HepG2 (cell line): ENCODE measurements around the gene UNC119B. TPM values are rescaled to one million over a fixed set of nuclear protein-coding genes. Genes with fewer than 3 reads are reported as not detected.

Experiments used
- AHR ChIP-seq: IDR thresholded peaks from 2 replicates; pipeline ENCODE4 v1.6.1; 2018; ENCODE audit warnings: missing genetic modification reagents, missing compliant biosample characterization
- ARID4A ChIP-seq: sonication (generic); formaldehyde crosslinking; IDR thresholded peaks from 2 replicates; pipeline ENCODE4 v1.5.0; 2020; ENCODE audit warnings: mild to moderate bottlenecking, missing genetic modification reagents, borderline replicate concordance
- ARNT2 ChIP-seq: sonication (generic); formaldehyde crosslinking; IDR thresholded peaks from 2 replicates; pipeline ENCODE4 v1.8.0; 2022; ENCODE audit warnings: mild to moderate bottlenecking, low read depth, missing genetic modification reagents, moderate library complexity
- ATF2 ChIP-seq: sonication (generic); formaldehyde crosslinking; IDR thresholded peaks from 2 replicates; pipeline ENCODE4 v1.4.0; 2020; ENCODE audit warnings: missing genetic modification reagents
- ESRRA ChIP-seq: sonication (generic); formaldehyde crosslinking; IDR thresholded peaks from 2 replicates; pipeline ENCODE4 v1.5.1; 2020; ENCODE audit warnings: mild to moderate bottlenecking, low read depth, missing genetic modification reagents
- HNRNPK ChIP-seq: fragments of 200-400 bp; formaldehyde crosslinking; IDR thresholded peaks from 2 replicates; pipeline ENCODE4 v1.6.1; 2018; ENCODE audit warnings: low read length, low read depth, moderate library complexity, mild to moderate bottlenecking; ENCODE audit not compliant: poor library complexity, severe bottlenecking
- NCOR1 ChIP-seq: fragments of 200-600 bp; sonication (generic); IDR thresholded peaks from 2 replicates; pipeline ENCODE4 v1.7.0; 2017; ENCODE audit warnings: antibody characterized with exemption, low read length, borderline replicate concordance
- PRPF4 ChIP-seq: fragments of 200-400 bp; formaldehyde crosslinking; IDR thresholded peaks from 2 replicates; pipeline ENCODE4 v1.6.1; 2016; ENCODE audit warnings: low read length, low read depth; ENCODE audit not compliant: poor library complexity, severe bottlenecking
- SKI ChIP-seq: fragments of 450-650 bp; IDR thresholded peaks from one replicate; pipeline ENCODE4 v1.6.1; 2018; ENCODE audit warnings: mild to moderate bottlenecking; ENCODE audit not compliant: partially characterized antibody
- TEAD2 ChIP-seq: sonication (generic); formaldehyde crosslinking; IDR thresholded peaks from 2 replicates; pipeline ENCODE4 v1.9.0; 2021; ENCODE audit warnings: missing genetic modification reagents
- TOPORS ChIP-seq: sonication (generic); formaldehyde crosslinking; IDR thresholded peaks from 2 replicates; pipeline ENCODE4 v1.8.0; 2023; ENCODE audit warnings: mild to moderate bottlenecking, missing genetic modification reagents
- YEATS4 ChIP-seq: sonication (generic); formaldehyde crosslinking; IDR thresholded peaks from 2 replicates; pipeline ENCODE4 v1.4.0; 2020; ENCODE audit warnings: missing genetic modification reagents, borderline replicate concordance
- ZBED4 ChIP-seq: sonication (generic); formaldehyde crosslinking; IDR thresholded peaks from 2 replicates; pipeline ENCODE4 v1.4.0; 2020; ENCODE audit warnings: missing genetic modification reagents, borderline replicate concordance
- ZC3H13 ChIP-seq: sonication (generic); formaldehyde crosslinking; IDR thresholded peaks from 2 replicates; pipeline ENCODE4 v1.8.1; 2023; ENCODE audit warnings: mild to moderate bottlenecking, missing genetic modification reagents, moderate library complexity
- ZFP91 ChIP-seq: sonication (generic); formaldehyde crosslinking; IDR thresholded peaks from 2 replicates; pipeline ENCODE4 v1.9.0; 2022; ENCODE audit warnings: missing genetic modification reagents, mild to moderate bottlenecking, borderline replicate concordance
- ZNF121 ChIP-seq: sonication (generic); formaldehyde crosslinking; IDR thresholded peaks from 2 replicates; pipeline ENCODE4 v1.5.0; 2020; ENCODE audit warnings: mild to moderate bottlenecking, missing genetic modification reagents
- polyA plus RNA-seq, 8 experiments: library from polyadenylated mRNA; depleted of rRNA in 3 of 8; stranded (reverse) in 7 of 8; unstranded in 1 of 8; fragments of >200 nt; fragmentation: Illumina TruSeq in 4 of 8; extraction: Trizol in 4 of 8; gene quantifications; 2 replicates each; pipeline versions ENCODE4 v1.2.1 to v1.2.3, GENCODE V29; 2011 to 2016; ENCODE audit warnings: low read depth in 4 of 8, missing spikeins in 1 of 8, mixed read lengths in 1 of 8; ENCODE audit not compliant: insufficient read depth in 1 of 8
- total RNA-seq, 5 experiments: library from RNA; depleted of rRNA; stranded (reverse); fragments of >200 nt; fragmentation: Illumina TruSeq; extraction: Trizol; gene quantifications; 2 replicates each; pipeline ENCODE4 v1.2.3, GENCODE V29; 2016; ENCODE audit warnings: low read depth in 1 of 5

Gene UNC119B
- total and polyA plus RNA-seq, 2 of the 13 experiments (the other 11 are each of a cell fraction or from before 2014, with no cell fraction given) = 19.6 to 19.7 TPM

GRCh38 chr12:120710031-120710804 is at the start of gene UNC119B (continued):
- TF ChIP-seq ESRRA (CRISPR knock-in tag) = 0 out of 2 replicates have a peak, but pooled peaks have one; percentile 24
- TF ChIP-seq ZNF121 (CRISPR knock-in tag) = no peak
- peak; percentile 17 for TF ChIP-seq HNRNPK
- no peak for TF ChIP-seq PRPF4
- no peak for TF ChIP-seq TOPORS
- 0 out of 2 replicates have a peak, but pooled peaks have one; percentile 28 for TF ChIP-seq ZFP91 (CRISPR knock-in tag)
- TF ChIP-seq NCOR1 = no peak
- peak; percentile 78; the same call in 1 of the 2 replicates for TF ChIP-seq ARID4A (CRISPR knock-in tag)
- peak; percentile 39; the same call in 1 of the 2 replicates for TF ChIP-seq ARNT2 (CRISPR knock-in tag)
- 0 out of 2 replicates have a peak, but pooled peaks have one; percentile 49 for TF ChIP-seq ZBED4
- no peak for TF ChIP-seq AHR (CRISPR knock-in tag)
- TF ChIP-seq SKI = no peak
- peak; percentile 62 for TF ChIP-seq YEATS4
- TF ChIP-seq ZC3H13 (CRISPR knock-in tag) = 0 out of 2 replicates have a peak, but pooled peaks have one; percentile 25
- TF ChIP-seq ATF2 = no peak
- TF ChIP-seq TEAD2 (CRISPR knock-in tag) = 0 out of 2 replicates have a peak, but pooled peaks have one; percentile 14
